ENCODE measurements around the gene HMGCL. TPM values are rescaled to one million over a fixed set of nuclear protein-coding genes. Genes with fewer than 3 reads are reported as not detected.
"Not testable (repeated sequence)": the region's sequence is repeated elsewhere in the genome, so short reads cannot be mapped to it uniquely, and the experiment has no call there.

The HMGCL gene
- total RNA-seq, 1 experiment from 2014 or later, result 19.4 TPM

GRCh38 chr1:23796466-23797271 is 28.6 kb downstream of the HMGCL start:
- H3K9me3 Mint-ChIP-seq (ENCODE audit: unreplicated experiment), result no peaks in the 10 kb centered on the region
- no peaks in the 10 kb centered on the region for H3K4me1 Mint-ChIP-seq (ENCODE audit: low read depth, unreplicated experiment)
- peaks cover 68% of the 10 kb centered on the region for H3K36me3 Mint-ChIP-seq (ENCODE audit: insufficient read depth, unreplicated experiment)
- peak overlapping the region; percentile 50 for H3K27ac Mint-ChIP-seq (ENCODE audit: unreplicated experiment)
- H3K9me3 ChIP-seq, result no peaks in the 10 kb centered on the region
- H3K27me3 Mint-ChIP-seq (ENCODE audit: insufficient read depth, unreplicated experiment), result no peaks in the 10 kb centered on the region
- H3K27me3 ChIP-seq (replicated peaks; ENCODE audit: control insufficient read depth, insufficient read depth, low read length), result no peaks in the 10 kb centered on the region
- no peak overlapping the region for H3K4me3 ChIP-seq (ENCODE audit: low read depth, low read length)
- no TSS peak for BruUV-seq (replicated peaks)
- CTCF ChIA-PET, result interaction anchor here (0.7 kb wide), 1 partner anchor 13 kb away, joined by 3 read pairs; no protein-coding TSS in a partner anchor
- no peak for DNase-seq
- TF ChIP-seq CTCF (IDR thresholded peaks at IDR 0.05; ENCODE audit: insufficient read depth in 1 of 2, low read depth in 1 of 2, low read length in 1 of 2, severe bottlenecking in 1 of 2, unreplicated experiment in 1 of 2), result peak in 1 of 2 experiments; percentile 5
- no peaks in the 10 kb centered on the region; the same call in none of the 2 replicates for H3K36me3 ChIP-seq (ENCODE audit: control insufficient read depth, insufficient read depth, low read length)
- peaks cover 7% of the 10 kb centered on the region; the same call in 1 of the 2 replicates for H3K4me1 ChIP-seq
- POLR2A ChIA-PET, result no interaction called here
- H3K4me3 Mint-ChIP-seq (ENCODE audit: unreplicated experiment), result no peak overlapping the region
- intact Hi-C loops (cut with micrococcal nuclease; ENCODE audit: unreplicated experiment), result no loop called here

- H3K4me3 Mint-ChIP-seq (ENCODE audit: unreplicated experiment), result no peak overlapping the region
- H3K36me3 Mint-ChIP-seq (ENCODE audit: insufficient read depth, unreplicated experiment), result peaks cover 76% of the 10 kb centered on the region
- BruUV-seq (replicated peaks), result no TSS peak
- H3K27me3 ChIP-seq (replicated peaks; ENCODE audit: control insufficient read depth, insufficient read depth, low read length), result no peaks in the 10 kb centered on the region
- ChIA-PET CTCF (interaction anchor here (0.7 kb wide), 1 partner anchor 12 kb away, joined by 3 read pairs; no protein-coding TSS in a partner anchor), POLR2A (interaction anchor here (0.6 kb wide), 1 partner anchor 452 kb away, joined by 5 read pairs; the partner anchor contains the start of gene HNRNPR)
- H3K4me3 ChIP-seq (ENCODE audit: low read depth, low read length), result no peak overlapping the region
- no peak for TF ChIP-seq CTCF (IDR thresholded peaks at IDR 0.05; ENCODE audit: insufficient read depth in 1 of 2, low read depth in 1 of 2, low read length in 1 of 2, severe bottlenecking in 1 of 2, unreplicated experiment in 1 of 2)
- H3K27ac Mint-ChIP-seq (ENCODE audit: unreplicated experiment), result no peak overlapping the region
- H3K36me3 ChIP-seq (ENCODE audit: control insufficient read depth, insufficient read depth, low read length), result no peaks in the 10 kb centered on the region; the same call in none of the 2 replicates
- H3K4me1 ChIP-seq, result peaks cover 7% of the 10 kb centered on the region; the same call in 1 of the 2 replicates
- intact Hi-C loops (cut with micrococcal nuclease; ENCODE audit: unreplicated experiment), result no loop called here
- DNase-seq, result no peak
- no peaks in the 10 kb centered on the region for H3K4me1 Mint-ChIP-seq (ENCODE audit: low read depth, unreplicated experiment)
- no peaks in the 10 kb centered on the region for H3K27me3 Mint-ChIP-seq (ENCODE audit: insufficient read depth, unreplicated experiment)
- H3K9me3 ChIP-seq, result no peaks in the 10 kb centered on the region
- no peaks in the 10 kb centered on the region for H3K9me3 Mint-ChIP-seq (ENCODE audit: unreplicated experiment)
These were observed 29.4 kb downstream of the HMGCL start for GRCh38 chr1:23795676-23796465.

GRCh38 chr1:23794732-23795182 is 30.5 kb downstream of the HMGCL start:
- H3K9me3 ChIP-seq; intact Hi-C loops (cut with micrococcal nuclease; ENCODE audit: unreplicated experiment); POLR2A ChIA-PET; H3K4me3 Mint-ChIP-seq (ENCODE audit: unreplicated experiment); DNase-seq; H3K9me3 Mint-ChIP-seq (ENCODE audit: unreplicated experiment); CTCF ChIA-PET; H3K27me3 ChIP-seq (replicated peaks; ENCODE audit: control insufficient read depth, insufficient read depth, low read length); H3K36me3 ChIP-seq (ENCODE audit: control insufficient read depth, insufficient read depth, low read length); H3K27me3 Mint-ChIP-seq (ENCODE audit: insufficient read depth, unreplicated experiment); H3K4me3 ChIP-seq (ENCODE audit: low read depth, low read length); H3K4me1 Mint-ChIP-seq (ENCODE audit: low read depth, unreplicated experiment): not testable (repeated sequence)
- peaks cover 70% of the 10 kb centered on the region for H3K36me3 Mint-ChIP-seq (ENCODE audit: insufficient read depth, unreplicated experiment)
- peak overlapping the region; percentile 59 for H3K27ac Mint-ChIP-seq (ENCODE audit: unreplicated experiment)
- peaks cover 16% of the 10 kb centered on the region for H3K4me1 ChIP-seq
- TSS peak; percentile 34 for BruUV-seq (replicated peaks)
